Measurements from ENCODE around the gene ASGR1. TPM values are rescaled to one million over a fixed set of nuclear protein-coding genes. Genes with fewer than 3 reads are reported as not detected.

ASGR1 gene
- total RNA-seq, 1 experiment from 2014 or later = 0.95 TPM

DNA sequence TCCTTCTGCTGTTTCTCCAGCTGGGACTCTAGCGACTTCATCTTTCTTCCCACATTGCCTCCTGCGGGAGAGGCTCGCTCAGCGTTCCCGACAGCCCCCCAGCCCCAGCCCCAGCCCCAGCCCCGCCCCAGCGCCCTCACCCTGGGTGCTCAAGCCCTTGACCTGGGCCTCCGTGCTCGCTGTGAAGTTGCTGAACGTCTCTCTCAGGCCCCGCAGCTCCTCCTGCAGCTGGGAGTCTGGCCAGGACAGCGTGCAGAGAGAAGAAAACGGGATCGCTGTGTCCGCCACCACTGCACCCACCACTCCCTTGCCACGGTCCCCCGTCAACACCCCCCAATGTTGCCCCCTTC is 2.4 kb downstream of the ASGR1 start:
- H4K20me1 ChIP-seq (ENCODE audit: low read length) = no peaks in the 10 kb centered on the region
- no peak for DNase-seq
- no peaks in the 10 kb centered on the region for H3K79me2 ChIP-seq (ENCODE audit: low read length)
- no peak for TF ChIP-seq EZH2phosphoT487 (IDR thresholded peaks at IDR 0.05; ENCODE audit: borderline replicate concordance, low read length)
- TF ChIP-seq, protein P1, sequence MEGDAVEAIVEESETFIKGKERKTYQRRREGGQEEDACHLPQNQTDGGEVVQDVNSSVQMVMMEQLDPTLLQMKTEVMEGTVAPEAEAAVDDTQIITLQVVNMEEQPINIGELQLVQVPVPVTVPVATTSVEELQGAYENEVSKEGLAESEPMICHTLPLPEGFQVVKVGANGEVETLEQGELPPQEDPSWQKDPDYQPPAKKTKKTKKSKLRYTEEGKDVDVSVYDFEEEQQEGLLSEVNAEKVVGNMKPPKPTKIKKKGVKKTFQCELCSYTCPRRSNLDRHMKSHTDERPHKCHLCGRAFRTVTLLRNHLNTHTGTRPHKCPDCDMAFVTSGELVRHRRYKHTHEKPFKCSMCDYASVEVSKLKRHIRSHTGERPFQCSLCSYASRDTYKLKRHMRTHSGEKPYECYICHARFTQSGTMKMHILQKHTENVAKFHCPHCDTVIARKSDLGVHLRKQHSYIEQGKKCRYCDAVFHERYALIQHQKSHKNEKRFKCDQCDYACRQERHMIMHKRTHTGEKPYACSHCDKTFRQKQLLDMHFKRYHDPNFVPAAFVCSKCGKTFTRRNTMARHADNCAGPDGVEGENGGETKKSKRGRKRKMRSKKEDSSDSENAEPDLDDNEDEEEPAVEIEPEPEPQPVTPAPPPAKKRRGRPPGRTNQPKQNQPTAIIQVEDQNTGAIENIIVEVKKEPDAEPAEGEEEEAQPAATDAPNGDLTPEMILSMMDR (conservative IDR thresholded peaks at IDR 0.05; ENCODE audit: low read depth, low read length) = no peak
- no peak for TF ChIP-seq EZH2 (IDR thresholded peaks at IDR 0.05; ENCODE audit: low read length, unreplicated experiment)
- ATAC-seq = no peak
- intact Hi-C loops (cut with micrococcal nuclease) = loop anchor here (2.0 kb wide), 1 partner anchor 130 kb away; no protein-coding TSS in a partner anchor
- H3K27me3 ChIP-seq (ENCODE audit: low read length) = no peaks in the 10 kb centered on the region
- BruUV-seq (replicated peaks) = no TSS peak
- ChIA-PET CTCF (interaction anchor here (2.1 kb wide), 1 partner anchor 131 kb away, joined by 11 read pairs; no protein-coding TSS in a partner anchor), POLR2A (ENCODE audit: unreplicated experiment) (no interaction called here)
- H3K9me3 ChIP-seq (ENCODE audit: low read length) = no peaks in the 10 kb centered on the region
- no peaks in the 10 kb centered on the region for H3K9me2 ChIP-seq (replicated peaks; ENCODE audit: low read length)
- no peaks in the 10 kb centered on the region for H3K36me3 ChIP-seq (ENCODE audit: low read depth, low read length)
- H2AFZ ChIP-seq (ENCODE audit: low read length) = no peak overlapping the region
- no peaks in the 10 kb centered on the region for H3K4me1 ChIP-seq (ENCODE audit: insufficient read depth, low read length)
- no peaks in the 10 kb centered on the region for H3F3A ChIP-seq (ENCODE audit: low read length, unreplicated experiment)
- peak overlapping the region; percentile 77; the same call in 1 of the 2 replicates for H3K4me3 ChIP-seq (ENCODE audit: low read length)
- no peak overlapping the region for H3K9ac ChIP-seq (ENCODE audit: low read length)
- H3K4me2 ChIP-seq (ENCODE audit: low read length) = peak overlapping the region; percentile 98
- no peak overlapping the region for H3K27ac ChIP-seq (ENCODE audit: low read length)

- Histone ChIP-seq H3K27ac (ENCODE audit: low read length) (no peak overlapping the region), H3K9ac (ENCODE audit: low read length) (no peak overlapping the region), H3K9me2 (replicated peaks; ENCODE audit: low read length) (no peaks in the 10 kb centered on the region), H3K79me2 (ENCODE audit: low read length) (no peaks in the 10 kb centered on the region), H2AFZ (ENCODE audit: low read length) (no peak overlapping the region), H4K20me1 (ENCODE audit: low read length) (no peaks in the 10 kb centered on the region), H3K36me3 (ENCODE audit: low read depth, low read length) (no peaks in the 10 kb centered on the region), H3K9me3 (ENCODE audit: low read length) (no peaks in the 10 kb centered on the region), H3K27me3 (ENCODE audit: low read length) (no peaks in the 10 kb centered on the region), H3K4me1 (ENCODE audit: insufficient read depth, low read length) (no peaks in the 10 kb centered on the region), H3F3A (ENCODE audit: low read length, unreplicated experiment) (no peaks in the 10 kb centered on the region), H3K4me3 (ENCODE audit: low read length) (no peak overlapping the region), H3K4me2 (ENCODE audit: low read length) (no peak overlapping the region)
- intact Hi-C loops (cut with micrococcal nuclease) = loop anchor here (2.0 kb wide), 1 partner anchor 129 kb away; no protein-coding TSS in a partner anchor
- ChIA-PET POLR2A (ENCODE audit: unreplicated experiment) (no interaction called here), CTCF (interaction anchor here (2.1 kb wide), 1 partner anchor 130 kb away, joined by 11 read pairs; no protein-coding TSS in a partner anchor)
- ATAC-seq (no peak), DNase-seq (no peak)
- no TSS peak for BruUV-seq (replicated peaks)
- TF ChIP-seq EZH2phosphoT487 (IDR thresholded peaks at IDR 0.05; ENCODE audit: borderline replicate concordance, low read length) (no peak), EZH2 (IDR thresholded peaks at IDR 0.05; ENCODE audit: low read length, unreplicated experiment) (no peak)
- TF ChIP-seq, protein P1 (conservative IDR thresholded peaks at IDR 0.05; ENCODE audit: low read depth, low read length) = no peak
These were observed 2.9 kb downstream of the ASGR1 start for GRCh38 chr17:7176107-7176840.

DNA sequence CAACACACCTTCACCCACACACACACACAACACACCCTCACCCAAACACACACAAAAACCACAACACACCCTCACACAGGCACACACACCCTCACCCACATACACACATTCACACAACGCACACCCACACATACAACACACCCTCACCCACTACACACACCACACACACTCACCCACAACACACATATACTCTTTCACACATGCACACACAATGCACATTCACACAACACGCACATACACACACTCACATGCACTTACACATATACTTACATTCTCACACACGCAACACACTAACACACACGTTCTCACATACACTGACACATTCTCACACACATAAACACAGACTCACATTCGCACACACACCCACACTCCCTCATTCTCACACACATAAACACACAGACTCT is 3.8 kb downstream of the ASGR1 start:
- Histone ChIP-seq H3K9me2 (replicated peaks; ENCODE audit: low read length) (no peaks in the 10 kb centered on the region), H3K4me2 (ENCODE audit: low read length) (no peak overlapping the region), H3F3A (ENCODE audit: low read length, unreplicated experiment) (no peaks in the 10 kb centered on the region), H3K27ac (ENCODE audit: low read length) (no peak overlapping the region), H4K20me1 (ENCODE audit: low read length) (no peaks in the 10 kb centered on the region), H2AFZ (ENCODE audit: low read length) (no peak overlapping the region), H3K4me3 (ENCODE audit: low read length) (no peak overlapping the region), H3K4me1 (ENCODE audit: insufficient read depth, low read length) (no peaks in the 10 kb centered on the region), H3K36me3 (ENCODE audit: low read depth, low read length) (no peaks in the 10 kb centered on the region), H3K27me3 (ENCODE audit: low read length) (no peaks in the 10 kb centered on the region), H3K9ac (ENCODE audit: low read length) (no peak overlapping the region), H3K79me2 (ENCODE audit: low read length) (no peaks in the 10 kb centered on the region), H3K9me3 (ENCODE audit: low read length) (no peaks in the 10 kb centered on the region)
- ATAC-seq = no peak
- ChIA-PET POLR2A (ENCODE audit: unreplicated experiment) (no interaction called here), CTCF (no interaction called here)
- intact Hi-C loops (cut with micrococcal nuclease) = no loop called here
- BruUV-seq (replicated peaks) = no TSS peak
- no peak for DNase-seq
- TF ChIP-seq, protein P1 (conservative IDR thresholded peaks at IDR 0.05; ENCODE audit: low read depth, low read length) = no peak
